HCT116 (cell line): ENCODE results near the gene CYSTM1.

ENCODE experiments used
- CEBPB ChIP-seq: IDR thresholded peaks from 2 replicates; pipeline ENCODE4 v1.6.1; 2012; ENCODE audit warnings: low read depth
- EZH2 ChIP-seq: fragments of 200-600 bp; sonication (generic); IDR thresholded peaks from 2 replicates; pipeline ENCODE4 v1.6.1; 2017; ENCODE audit warnings: antibody characterized with exemption, mixed run types
- EZH2phosphoT487 ChIP-seq: fragments of 200-600 bp; IDR thresholded peaks from 2 replicates; pipeline ENCODE4 v1.6.1; 2018; ENCODE audit warnings: antibody characterized with exemption, borderline replicate concordance
- POLR2A ChIP-seq: IDR thresholded peaks from 2 replicates; pipeline ENCODE4 v1.7.0; 2011; ENCODE audit warnings: borderline replicate concordance; ENCODE audit not compliant: insufficient read depth, insufficient read length; ENCODE audit errors: extremely low read depth
- SP1 ChIP-seq: IDR thresholded peaks from 2 replicates; pipeline ENCODE4 v1.6.1; 2012; ENCODE audit warnings: low read depth
- TF ChIP-seq, protein P1 (sequence below), 3 experiments: fragments of 200-600 bp in 1 of 3; sonication (generic) in 1 of 3; IDR thresholded peaks in 2 of 3; conservative IDR thresholded peaks in 1 of 3; 2 replicates each; pipeline ENCODE4 v1.5.1; 2012 to 2017; ENCODE audit warnings: low read depth in 2 of 3, low read length in 2 of 3, antibody characterized with exemption in 1 of 3, borderline replicate concordance in 1 of 3, control low read depth in 1 of 3, mild to moderate bottlenecking in 1 of 3, mixed read lengths in 1 of 3, mixed run types in 1 of 3, moderate library complexity in 1 of 3; ENCODE audit not compliant: insufficient read depth in 1 of 3
- TF ChIP-seq, protein P2 (sequence below): IDR thresholded peaks from 2 replicates; pipeline ENCODE4 v1.6.1; 2012; ENCODE audit warnings: low read depth
- TF ChIP-seq, protein P3 (sequence below): IDR thresholded peaks from 2 replicates; pipeline ENCODE4 v1.6.1; 2012

DNA sequence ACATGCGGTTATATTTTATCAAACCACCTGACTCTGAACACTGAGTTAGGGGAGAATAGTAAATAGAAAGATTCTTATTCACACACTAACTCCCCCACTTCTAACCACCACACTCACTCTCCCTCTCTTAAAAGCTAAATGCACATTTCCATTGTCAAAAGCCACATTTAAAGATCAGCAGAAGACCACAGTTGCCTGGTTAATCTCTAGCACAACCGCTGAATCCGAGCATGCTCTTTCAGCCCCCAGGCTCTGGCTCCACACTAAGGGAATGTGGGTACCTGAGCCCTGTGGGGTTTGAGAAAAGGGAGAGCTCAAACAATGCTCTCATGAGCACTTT is 92.2 kb downstream of the CYSTM1 start:
- TF ChIP-seq, protein P1, sequence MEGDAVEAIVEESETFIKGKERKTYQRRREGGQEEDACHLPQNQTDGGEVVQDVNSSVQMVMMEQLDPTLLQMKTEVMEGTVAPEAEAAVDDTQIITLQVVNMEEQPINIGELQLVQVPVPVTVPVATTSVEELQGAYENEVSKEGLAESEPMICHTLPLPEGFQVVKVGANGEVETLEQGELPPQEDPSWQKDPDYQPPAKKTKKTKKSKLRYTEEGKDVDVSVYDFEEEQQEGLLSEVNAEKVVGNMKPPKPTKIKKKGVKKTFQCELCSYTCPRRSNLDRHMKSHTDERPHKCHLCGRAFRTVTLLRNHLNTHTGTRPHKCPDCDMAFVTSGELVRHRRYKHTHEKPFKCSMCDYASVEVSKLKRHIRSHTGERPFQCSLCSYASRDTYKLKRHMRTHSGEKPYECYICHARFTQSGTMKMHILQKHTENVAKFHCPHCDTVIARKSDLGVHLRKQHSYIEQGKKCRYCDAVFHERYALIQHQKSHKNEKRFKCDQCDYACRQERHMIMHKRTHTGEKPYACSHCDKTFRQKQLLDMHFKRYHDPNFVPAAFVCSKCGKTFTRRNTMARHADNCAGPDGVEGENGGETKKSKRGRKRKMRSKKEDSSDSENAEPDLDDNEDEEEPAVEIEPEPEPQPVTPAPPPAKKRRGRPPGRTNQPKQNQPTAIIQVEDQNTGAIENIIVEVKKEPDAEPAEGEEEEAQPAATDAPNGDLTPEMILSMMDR (IDR thresholded peaks at IDR 0.05 in 2 of 3, conservative IDR thresholded peaks at IDR 0.05 in 1 of 3; ENCODE audit: borderline replicate concordance in 1 of 3, insufficient read depth in 1 of 3, low read depth in 2 of 3, low read length in 2 of 3): no peak
- no peak for TF ChIP-seq POLR2A
- no peak for TF ChIP-seq EZH2phosphoT487
- TF ChIP-seq, protein P2, sequence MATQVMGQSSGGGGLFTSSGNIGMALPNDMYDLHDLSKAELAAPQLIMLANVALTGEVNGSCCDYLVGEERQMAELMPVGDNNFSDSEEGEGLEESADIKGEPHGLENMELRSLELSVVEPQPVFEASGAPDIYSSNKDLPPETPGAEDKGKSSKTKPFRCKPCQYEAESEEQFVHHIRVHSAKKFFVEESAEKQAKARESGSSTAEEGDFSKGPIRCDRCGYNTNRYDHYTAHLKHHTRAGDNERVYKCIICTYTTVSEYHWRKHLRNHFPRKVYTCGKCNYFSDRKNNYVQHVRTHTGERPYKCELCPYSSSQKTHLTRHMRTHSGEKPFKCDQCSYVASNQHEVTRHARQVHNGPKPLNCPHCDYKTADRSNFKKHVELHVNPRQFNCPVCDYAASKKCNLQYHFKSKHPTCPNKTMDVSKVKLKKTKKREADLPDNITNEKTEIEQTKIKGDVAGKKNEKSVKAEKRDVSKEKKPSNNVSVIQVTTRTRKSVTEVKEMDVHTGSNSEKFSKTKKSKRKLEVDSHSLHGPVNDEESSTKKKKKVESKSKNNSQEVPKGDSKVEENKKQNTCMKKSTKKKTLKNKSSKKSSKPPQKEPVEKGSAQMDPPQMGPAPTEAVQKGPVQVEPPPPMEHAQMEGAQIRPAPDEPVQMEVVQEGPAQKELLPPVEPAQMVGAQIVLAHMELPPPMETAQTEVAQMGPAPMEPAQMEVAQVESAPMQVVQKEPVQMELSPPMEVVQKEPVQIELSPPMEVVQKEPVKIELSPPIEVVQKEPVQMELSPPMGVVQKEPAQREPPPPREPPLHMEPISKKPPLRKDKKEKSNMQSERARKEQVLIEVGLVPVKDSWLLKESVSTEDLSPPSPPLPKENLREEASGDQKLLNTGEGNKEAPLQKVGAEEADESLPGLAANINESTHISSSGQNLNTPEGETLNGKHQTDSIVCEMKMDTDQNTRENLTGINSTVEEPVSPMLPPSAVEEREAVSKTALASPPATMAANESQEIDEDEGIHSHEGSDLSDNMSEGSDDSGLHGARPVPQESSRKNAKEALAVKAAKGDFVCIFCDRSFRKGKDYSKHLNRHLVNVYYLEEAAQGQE: no peak
- TF ChIP-seq EZH2: no peak
- no peak for TF ChIP-seq SP1
- TF ChIP-seq, protein P3, sequence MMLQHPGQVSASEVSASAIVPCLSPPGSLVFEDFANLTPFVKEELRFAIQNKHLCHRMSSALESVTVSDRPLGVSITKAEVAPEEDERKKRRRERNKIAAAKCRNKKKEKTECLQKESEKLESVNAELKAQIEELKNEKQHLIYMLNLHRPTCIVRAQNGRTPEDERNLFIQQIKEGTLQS: no peak
- TF ChIP-seq CEBPB: no peak
